KG1 (cell line): ENCODE results near the gene PRRC2B.
"Not testable (repeated sequence)": the region's sequence is repeated elsewhere in the genome, so short reads cannot be mapped to it uniquely, and the experiment has no call there.

Experiments
- DNase-seq: peaks from one replicate; lab custom pipeline; 2025; lab: John Stamatoyannopoulos, UW

The PRRC2B gene

GRCh38 chr9:131386281-131386680 is 7.6 kb upstream of the PRRC2B start:
- no peak for DNase-seq

GRCh38 chr9:131387394-131387793 is 6.5 kb upstream of the PRRC2B start:
- no peak for DNase-seq

- no peak for DNase-seq
These were observed 2.9 kb upstream of the PRRC2B start for GRCh38 chr9:131391020-131391419.

- no peak for DNase-seq
These were observed 2.4 kb upstream of the PRRC2B start for GRCh38 chr9:131391504-131391903.

GRCh38 chr9:131394464-131395156 is 724 bp downstream of the PRRC2B start:
- no peak for DNase-seq

GRCh38 chr9:131395157-131396098 is 1.5 kb downstream of the PRRC2B start:
- peak; percentile 41 for DNase-seq

- not testable (repeated sequence) for DNase-seq
These were observed 2.2 kb downstream of the PRRC2B start for GRCh38 chr9:131396099-131396479.

- no peak for DNase-seq
These were observed 2.7 kb downstream of the PRRC2B start for GRCh38 chr9:131396626-131397025.

GRCh38 chr9:131397100-131397790 is 3.4 kb downstream of the PRRC2B start:
- no peak for DNase-seq

GRCh38 chr9:131398204-131398603 is 4.3 kb downstream of the PRRC2B start:
- DNase-seq: no peak

- no peak for DNase-seq
These were observed 6.1 kb downstream of the PRRC2B start for GRCh38 chr9:131399972-131400371.

GRCh38 chr9:131400627-131401026 is 6.7 kb downstream of the PRRC2B start:
- DNase-seq: no peak

GRCh38 chr9:131402073-131402472 is 8.2 kb downstream of the PRRC2B start:
- DNase-seq: no peak

GRCh38 chr9:131402738-131403492 is 9.0 kb downstream of the PRRC2B start:
- DNase-seq: no peak

GRCh38 chr9:131403493-131403773 is 9.5 kb downstream of the PRRC2B start:
- no peak for DNase-seq

GRCh38 chr9:131404581-131404980 is 10.7 kb downstream of the PRRC2B start:
- DNase-seq: no peak

GRCh38 chr9:131404987-131405386 is 11.1 kb downstream of the PRRC2B start:
- DNase-seq: no peak

- DNase-seq: no peak
These were observed 11.5 kb downstream of the PRRC2B start for GRCh38 chr9:131405428-131405827.

- DNase-seq: no peak
These were observed 12.1 kb downstream of the PRRC2B start for GRCh38 chr9:131405858-131406537.

GRCh38 chr9:131406563-131407436 is 12.9 kb downstream of the PRRC2B start:
- DNase-seq: no peak
